Smooth muscle cell of the coronary artery (primary cell): ENCODE data around the gene NOS1AP. TPM values are rescaled to one million over a fixed set of nuclear protein-coding genes. Genes with fewer than 3 reads are reported as not detected.

ENCODE experiments used
- total RNA-seq: library from RNA; depleted of rRNA; stranded (reverse); fragments of >200 nt; gene quantifications from 2 replicates; pipeline ENCODE4 v1.2.3, GENCODE V29; 2014; ENCODE audit warnings: low replicate concordance

NOS1AP gene
- 0.08 TPM in 1 of 2 replicates, not detected in the other for total RNA-seq

GRCh38 chr1:162069334-162070093 is at the start of gene NOS1AP:
Gene NOS1AP, plus strand, starts transcription at chr1:162069691. Its CDS starts 487 bp downstream, at chr1:162070178.

GRCh38 chr1:162023547-162024501 is 45.7 kb upstream of the NOS1AP start, which contains the start of gene OLFML2B:
Gene OLFML2B, minus strand, starts transcription at chr1:162023869. Its CDS starts 439 bp downstream, at chr1:162023430.

GRCh38 chr1:162376691-162377090 is 307.2 kb downstream of the NOS1AP start, which contains the start of gene SPATA46:
Gene SPATA46, minus strand, starts transcription at chr1:162376854. Its CDS starts 64 bp downstream, at chr1:162376790.

GRCh38 chr1:162381383-162381782 is 311.9 kb downstream of the NOS1AP start, which contains the start of gene C1orf226:
Gene C1orf226, plus strand, starts transcription at chr1:162381728. Its CDS starts 174 bp downstream, at chr1:162381902.

GRCh38 chr1:162412002-162412401 is 342.5 kb downstream of the NOS1AP start, which contains the start of gene SH2D1B:
Gene SH2D1B, minus strand, starts transcription at chr1:162412136. Its CDS starts 120 bp downstream, at chr1:162412016.

Other genes with a start within 250 kb of the NOS1AP start
- gene OLFML2B, start 45.8 kb upstream of the NOS1AP start, total RNA-seq, result 0.53 and 16.8 TPM in 2 replicates